GM23338 (cell line): ENCODE measurements around the gene ENTPD3. TPM values are rescaled to one million over a fixed set of nuclear protein-coding genes. Genes with fewer than 3 reads are reported as not detected.

Source experiments
- ATAC-seq: fragments of 200-7000 bp; cut with Tn5 transposase; 3 replicates; pipeline ENCODE4 v1.9.1; 2020
- DNase-seq: peaks from one replicate; pipeline ENCODE4 v3.0.0-alpha.2; 2015; ENCODE audit warnings: low spot score
- H2AFZ ChIP-seq: fragments of 200-600 bp; sonication (generic); 2 replicates; pipeline ENCODE4 v1.8.0; 2016; ENCODE audit warnings: antibody characterized with exemption, mild to moderate bottlenecking, moderate library complexity
- H3F3A ChIP-seq: fragments of 200-600 bp; sonication (generic); replicated peaks from 2 replicates; pipeline ENCODE4 v1.8.0; 2017; ENCODE audit warnings: antibody characterized with exemption, mixed run types, low read depth
- H3K27ac ChIP-seq: fragments of 200-600 bp; sonication (generic); 2 replicates; pipeline ENCODE4 v1.6.1; 2016; ENCODE audit warnings: low read depth
- H3K27me3 ChIP-seq: fragments of 200-600 bp; sonication (generic); 2 replicates; pipeline ENCODE4 v1.8.0; 2016; ENCODE audit warnings: mild to moderate bottlenecking, mixed run types, moderate library complexity; ENCODE audit not compliant: insufficient read depth
- H3K36me3 ChIP-seq: fragments of 200-600 bp; sonication (generic); 2 replicates; pipeline ENCODE4 v1.8.0; 2016; ENCODE audit warnings: mild to moderate bottlenecking; ENCODE audit not compliant: insufficient read depth
- H3K4me1 ChIP-seq: fragments of 200-600 bp; sonication (generic); 2 replicates; pipeline ENCODE4 v1.8.0; 2016; ENCODE audit warnings: mild to moderate bottlenecking, moderate library complexity; ENCODE audit not compliant: insufficient read depth
- H3K4me2 ChIP-seq: fragments of 200-600 bp; sonication (generic); 2 replicates; pipeline ENCODE4 v1.7.1; 2017; ENCODE audit warnings: mixed run types
- H3K4me3 ChIP-seq: fragments of 200-600 bp; sonication (generic); 2 replicates; pipeline ENCODE4 v1.6.1; 2016; ENCODE audit warnings: mixed run types
- H3K79me2 ChIP-seq: fragments of 200-600 bp; sonication (generic); replicated peaks from 2 replicates; pipeline ENCODE4 v1.8.0; 2017; ENCODE audit warnings: mild to moderate bottlenecking; ENCODE audit not compliant: insufficient read depth
- H3K9me2 ChIP-seq: fragments of 200-600 bp; sonication (generic); 2 replicates; pipeline ENCODE4 v1.8.0; 2017; ENCODE audit not compliant: insufficient read depth
- H4K20me1 ChIP-seq: fragments of 200-600 bp; sonication (generic); replicated peaks from 2 replicates; pipeline ENCODE4 v1.8.0; 2017; ENCODE audit warnings: mild to moderate bottlenecking; ENCODE audit not compliant: insufficient read depth
- H3K27ac Mint-ChIP-seq: 2 replicates; pipeline ENCODE4 v1.8.0; 2020; ENCODE audit warnings: inconsistent platforms, mild to moderate bottlenecking, moderate library complexity, mixed read lengths
- H3K27me3 Mint-ChIP-seq: 3 replicates; pipeline ENCODE4 v1.8.0; 2022; ENCODE audit warnings: low read depth, mild to moderate bottlenecking, moderate library complexity, mixed read lengths, inconsistent platforms; ENCODE audit not compliant: insufficient read depth, poor library complexity
- H3K36me3 Mint-ChIP-seq: 3 replicates; pipeline ENCODE4 v1.8.0; 2021; ENCODE audit warnings: low read depth, mild to moderate bottlenecking, inconsistent platforms, moderate library complexity, mixed read lengths
- H3K4me1 Mint-ChIP-seq: 3 replicates; pipeline ENCODE4 v1.8.0; 2020; ENCODE audit warnings: mild to moderate bottlenecking, inconsistent platforms, mixed read lengths
- H3K4me3 Mint-ChIP-seq: 3 replicates; pipeline ENCODE4 v1.8.0; 2021; ENCODE audit warnings: moderate library complexity, mild to moderate bottlenecking, inconsistent platforms, mixed read lengths
- H3K9me3 Mint-ChIP-seq: 3 replicates; pipeline ENCODE4 v1.8.0; 2020; ENCODE audit warnings: moderate library complexity, mild to moderate bottlenecking, inconsistent platforms, mixed read lengths
- CREB1 ChIP-seq: fragments of 250-450 bp; sonication (Bioruptor Pico); IDR thresholded peaks from 2 replicates; pipeline ENCODE4 v1.5.0; 2020; ENCODE audit warnings: low read depth, mild to moderate bottlenecking, moderate library complexity
- CTCF ChIP-seq, 2 experiments: fragments of 200-600 bp in 1 of 2; sonication (generic) in 1 of 2; conservative IDR thresholded peaks; 2 replicates each; pipeline versions ENCODE4 v1.5.1 to v1.6.1; 2016 to 2017; ENCODE audit warnings: antibody characterized with exemption in 2 of 2, low read depth in 2 of 2, mild to moderate bottlenecking in 2 of 2, moderate library complexity in 1 of 2
- ETS1 ChIP-seq: IDR thresholded peaks from 2 replicates; pipeline ENCODE4 v1.6.1; 2016; ENCODE audit warnings: antibody characterized with exemption
- EZH2 ChIP-seq: fragments of 200-600 bp; sonication (generic); IDR thresholded peaks from one replicate; pipeline ENCODE4 v1.8.0; 2017; ENCODE audit warnings: antibody characterized with exemption, mild to moderate bottlenecking, low read depth; ENCODE audit not compliant: unreplicated experiment
- EZH2phosphoT487 ChIP-seq: fragments of 200-600 bp; sonication (generic); IDR thresholded peaks from one replicate; pipeline ENCODE4 v1.8.1; 2018; ENCODE audit warnings: antibody characterized with exemption; ENCODE audit not compliant: unreplicated experiment
- JUNB ChIP-seq: IDR thresholded peaks from one replicate; pipeline ENCODE4 v1.6.1; 2016; ENCODE audit warnings: antibody characterized with exemption; ENCODE audit not compliant: unreplicated experiment
- NANOG ChIP-seq: IDR thresholded peaks from 2 replicates; pipeline ENCODE4 v1.6.1; 2016; ENCODE audit warnings: antibody characterized with exemption, borderline replicate concordance
- POLR2AphosphoS5 ChIP-seq: IDR thresholded peaks from 2 replicates; pipeline ENCODE4 v1.6.1; 2016; ENCODE audit warnings: antibody characterized with exemption, low read depth
- REST ChIP-seq: IDR thresholded peaks from one replicate; pipeline ENCODE4 v1.6.1; 2018; ENCODE audit warnings: antibody characterized with exemption; ENCODE audit not compliant: unreplicated experiment
- STAT1 ChIP-seq: IDR thresholded peaks from one replicate; pipeline ENCODE4 v1.6.1; 2016; ENCODE audit warnings: antibody characterized with exemption; ENCODE audit not compliant: unreplicated experiment
- ZNF114 ChIP-seq: fragments of 250-450 bp; sonication (Bioruptor Pico); IDR thresholded peaks from 2 replicates; pipeline ENCODE4 v1.5.0; 2020; ENCODE audit warnings: mild to moderate bottlenecking, moderate library complexity
- ZNF331 ChIP-seq: fragments of 250-450 bp; sonication (Bioruptor Pico); IDR thresholded peaks from 2 replicates; pipeline ENCODE4 v1.5.0; 2020; ENCODE audit warnings: low read depth, mild to moderate bottlenecking, moderate library complexity
- ZNF462 ChIP-seq: fragments of 250-450 bp; sonication (Bioruptor Pico); IDR thresholded peaks from 2 replicates; pipeline ENCODE4 v1.5.0; 2020; ENCODE audit warnings: mild to moderate bottlenecking, moderate library complexity
- polyA plus RNA-seq: library from polyadenylated mRNA; unstranded; fragments of >200 nt; fragmentation: Nextera tagmentation; extraction: Ambion mirVana; gene quantifications from 2 replicates; pipeline ENCODE4 v1.2.1, GENCODE V29; 2016
- total RNA-seq: library from RNA; depleted of rRNA; stranded (reverse); fragments of >200 nt; shearing (Covaris generic); gene quantifications from 2 replicates; pipeline ENCODE4 v1.2.3, GENCODE V29; 2014

ENTPD3 gene
- total and polyA plus RNA-seq, 2 experiments from 2014 or later = 0.32 to 0.63 TPM

- Mint-ChIP-seq H3K27ac (peak overlapping the region; percentile 99), H3K27me3 (peaks cover 6% of the 10 kb centered on the region), H3K4me1 (peaks cover 24% of the 10 kb centered on the region)
Observed at GRCh38 chr3:40456279-40456939, 69.4 kb downstream of the ENTPD3 start.

More at GRCh38 chr3:40456279-40456939, 69.4 kb downstream of the ENTPD3 start:
- no peak for DNase-seq
- H3K36me3 ChIP-seq = peaks cover 36% of the 10 kb centered on the region
- TF ChIP-seq ZNF462 (CRISPR knock-in tag) (no peak), ETS1 (no peak), JUNB (no peak), CREB1 (CRISPR knock-in tag) (no peak), STAT1 (no peak), CTCF (conservative IDR thresholded peaks at IDR 0.05; ENCODE audit: low read depth in 2 of 2) (no peak), ZNF114 (CRISPR knock-in tag) (no peak), REST (no peak), EZH2 (no peak), ZNF331 (no peak), NANOG (no peak), POLR2AphosphoS5 (no peak), EZH2phosphoT487 (no peak)
- peaks cover 15% of the 10 kb centered on the region for H3K4me1 ChIP-seq
- no peak for ATAC-seq
- H2AFZ ChIP-seq = peak overlapping the region; percentile 11; the same call in 1 of the 2 replicates
- H3F3A ChIP-seq = peaks cover 31% of the 10 kb centered on the region
- no peaks in the 10 kb centered on the region for H3K9me3 Mint-ChIP-seq
- H3K9me2 ChIP-seq = no peaks in the 10 kb centered on the region
- peaks cover 34% of the 10 kb centered on the region for H3K79me2 ChIP-seq
- H3K4me3 Mint-ChIP-seq = peak overlapping the region; percentile 93
- H3K4me3 ChIP-seq = peak overlapping the region; percentile 53
- peaks cover 35% of the 10 kb centered on the region for H4K20me1 ChIP-seq
- H3K27ac ChIP-seq = peak overlapping the region; percentile 60
- peak overlapping the region; percentile 97 for H3K4me2 ChIP-seq
- H3K27me3 ChIP-seq = no peaks in the 10 kb centered on the region
- H3K36me3 Mint-ChIP-seq = peaks cover 46% of the 10 kb centered on the region
